Erythroblast (primary cell): Measurements from ENCODE around the gene CELA2A.

Experiments
- GATA1 ChIP-seq: IDR thresholded peaks from 2 replicates; pipeline ENCODE4 v1.6.1; 2011; ENCODE audit warnings: low read depth, mild to moderate bottlenecking, control low read depth, low read length, moderate library complexity
- POLR2A ChIP-seq: IDR thresholded peaks from 2 replicates; pipeline ENCODE4 v1.6.1; 2011; ENCODE audit warnings: mild to moderate bottlenecking, low read length

DNA sequence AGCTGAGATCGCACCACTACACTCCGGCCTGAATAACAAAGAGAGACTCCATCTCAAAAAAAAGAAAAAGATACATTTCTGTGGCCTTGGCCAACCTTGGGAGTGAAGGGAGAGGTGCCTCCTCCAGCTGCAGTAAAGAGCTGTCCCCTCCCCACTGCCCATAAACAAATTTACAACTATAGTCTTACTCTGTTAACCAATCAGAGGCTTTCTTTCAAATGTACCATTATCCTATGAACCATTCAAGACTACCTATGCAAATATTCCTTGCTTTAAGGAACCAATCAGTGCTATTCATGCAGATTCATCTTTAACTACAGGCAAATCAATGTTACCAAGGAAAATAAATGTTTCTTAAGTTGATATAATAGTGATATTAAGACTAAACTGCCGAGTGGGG, 20.4 kb downstream of the CELA2A start:
- no peak for TF ChIP-seq POLR2A
- no peak for TF ChIP-seq GATA1
